ENCODE measurements around the gene HGF.

Gene HGF

GRCh38 chr7:81684033-81684432 lies 85.8 kb downstream of the HGF start:
- no peak for DNase-seq (ENCODE audit: low read depth)

- no peak for DNase-seq (ENCODE audit: low read depth)
Observed at GRCh38 chr7:81682873-81683272, 87.0 kb downstream of the HGF start.

- DNase-seq (ENCODE audit: low read depth), result no peak
Observed at GRCh38 chr7:81680120-81680519, 89.7 kb downstream of the HGF start.

- DNase-seq (ENCODE audit: low read depth), result no peak
Observed at GRCh38 chr7:81676813-81677212, 93.0 kb downstream of the HGF start.

GRCh38 chr7:81676105-81676811 lies 93.6 kb downstream of the HGF start:
- DNase-seq (ENCODE audit: low read depth), result no peak

GRCh38 chr7:81674431-81674830 lies 95.4 kb downstream of the HGF start:
- no peak for DNase-seq (ENCODE audit: low read depth)

GRCh38 chr7:81672872-81673271 lies 97.0 kb downstream of the HGF start:
- DNase-seq (ENCODE audit: low read depth), result no peak

- DNase-seq (ENCODE audit: low read depth), result no peak
Observed at GRCh38 chr7:81669476-81670105, 100.3 kb downstream of the HGF start.

GRCh38 chr7:81666209-81666608 lies 103.6 kb downstream of the HGF start:
- DNase-seq (ENCODE audit: low read depth), result no peak

- DNase-seq (ENCODE audit: low read depth), result no peak
Observed at GRCh38 chr7:81665236-81665635, 104.6 kb downstream of the HGF start.

GRCh38 chr7:81664304-81664703 lies 105.5 kb downstream of the HGF start:
- DNase-seq (ENCODE audit: low read depth), result no peak

- DNase-seq (ENCODE audit: low read depth), result no peak
Observed at GRCh38 chr7:81662531-81662930, 107.3 kb downstream of the HGF start.

- no peak for DNase-seq (ENCODE audit: low read depth)
Observed at GRCh38 chr7:81659697-81660395, 110.0 kb downstream of the HGF start.

GRCh38 chr7:81657551-81657950 lies 112.3 kb downstream of the HGF start:
- no peak for DNase-seq (ENCODE audit: low read depth)

GRCh38 chr7:81655271-81655670 lies 114.6 kb downstream of the HGF start:
- no peak for DNase-seq (ENCODE audit: low read depth)

- no peak for DNase-seq (ENCODE audit: low read depth)
Observed at GRCh38 chr7:81652225-81652624, 117.6 kb downstream of the HGF start.
